ENCODE results near the gene GABPB1.
A peak's percentile ranks its signal among the peaks of the same experiment; 100 is the strongest.

DNA sequence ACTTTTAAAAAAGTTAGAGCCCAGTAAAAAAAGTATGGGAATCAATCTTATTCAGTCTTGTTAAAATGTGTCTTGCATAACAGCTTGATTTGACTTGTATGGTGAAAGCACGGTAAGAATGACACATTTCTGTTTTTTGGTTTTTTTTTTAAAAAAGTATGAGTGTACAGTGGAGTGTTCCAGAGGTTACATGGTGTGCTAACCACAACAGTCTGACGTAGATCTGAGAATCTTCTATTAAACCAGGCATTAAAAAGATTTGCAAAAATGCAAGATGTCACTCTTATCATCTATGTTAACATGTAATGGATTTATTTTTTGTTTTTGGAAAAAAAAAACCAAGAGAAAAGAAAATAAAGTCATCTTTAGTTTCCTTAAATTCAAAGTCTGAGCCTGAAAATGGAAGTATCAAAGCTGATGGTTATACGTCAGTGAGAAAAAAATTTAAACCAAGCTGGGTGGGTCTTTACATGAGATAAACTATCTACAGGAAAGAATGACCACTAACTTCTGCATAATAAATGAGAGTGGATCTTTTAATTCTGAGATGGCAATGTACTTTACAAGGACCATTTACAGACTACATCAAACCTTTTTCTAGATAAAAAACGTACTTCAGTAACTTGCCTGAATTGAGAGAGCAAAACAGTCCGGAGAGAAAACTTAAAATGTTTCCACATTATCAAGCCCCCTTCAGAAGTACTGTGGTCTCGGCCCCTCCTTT is 1.6 kb downstream of the GABPB1 start:
- TF ChIP-seq, protein P1, sequence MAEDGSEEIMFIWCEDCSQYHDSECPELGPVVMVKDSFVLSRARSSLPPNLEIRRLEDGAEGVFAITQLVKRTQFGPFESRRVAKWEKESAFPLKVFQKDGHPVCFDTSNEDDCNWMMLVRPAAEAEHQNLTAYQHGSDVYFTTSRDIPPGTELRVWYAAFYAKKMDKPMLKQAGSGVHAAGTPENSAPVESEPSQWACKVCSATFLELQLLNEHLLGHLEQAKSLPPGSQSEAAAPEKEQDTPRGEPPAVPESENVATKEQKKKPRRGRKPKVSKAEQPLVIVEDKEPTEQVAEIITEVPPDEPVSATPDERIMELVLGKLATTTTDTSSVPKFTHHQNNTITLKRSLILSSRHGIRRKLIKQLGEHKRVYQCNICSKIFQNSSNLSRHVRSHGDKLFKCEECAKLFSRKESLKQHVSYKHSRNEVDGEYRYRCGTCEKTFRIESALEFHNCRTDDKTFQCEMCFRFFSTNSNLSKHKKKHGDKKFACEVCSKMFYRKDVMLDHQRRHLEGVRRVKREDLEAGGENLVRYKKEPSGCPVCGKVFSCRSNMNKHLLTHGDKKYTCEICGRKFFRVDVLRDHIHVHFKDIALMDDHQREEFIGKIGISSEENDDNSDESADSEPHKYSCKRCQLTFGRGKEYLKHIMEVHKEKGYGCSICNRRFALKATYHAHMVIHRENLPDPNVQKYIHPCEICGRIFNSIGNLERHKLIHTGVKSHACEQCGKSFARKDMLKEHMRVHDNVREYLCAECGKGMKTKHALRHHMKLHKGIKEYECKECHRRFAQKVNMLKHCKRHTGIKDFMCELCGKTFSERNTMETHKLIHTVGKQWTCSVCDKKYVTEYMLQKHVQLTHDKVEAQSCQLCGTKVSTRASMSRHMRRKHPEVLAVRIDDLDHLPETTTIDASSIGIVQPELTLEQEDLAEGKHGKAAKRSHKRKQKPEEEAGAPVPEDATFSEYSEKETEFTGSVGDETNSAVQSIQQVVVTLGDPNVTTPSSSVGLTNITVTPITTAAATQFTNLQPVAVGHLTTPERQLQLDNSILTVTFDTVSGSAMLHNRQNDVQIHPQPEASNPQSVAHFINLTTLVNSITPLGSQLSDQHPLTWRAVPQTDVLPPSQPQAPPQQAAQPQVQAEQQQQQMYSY (CRISPR knock-in tag; IDR thresholded peaks at IDR 0.05) = no peak
- no peak for TF ChIP-seq SUZ12 (IDR thresholded peaks at IDR 0.05; ENCODE audit: unreplicated experiment)
- 0 out of 2 replicates have a peak, but pooled peaks have one; percentile 47 for TF ChIP-seq CREB1 (IDR thresholded peaks at IDR 0.05; ENCODE audit: low read depth)
- TF ChIP-seq, protein P2, sequence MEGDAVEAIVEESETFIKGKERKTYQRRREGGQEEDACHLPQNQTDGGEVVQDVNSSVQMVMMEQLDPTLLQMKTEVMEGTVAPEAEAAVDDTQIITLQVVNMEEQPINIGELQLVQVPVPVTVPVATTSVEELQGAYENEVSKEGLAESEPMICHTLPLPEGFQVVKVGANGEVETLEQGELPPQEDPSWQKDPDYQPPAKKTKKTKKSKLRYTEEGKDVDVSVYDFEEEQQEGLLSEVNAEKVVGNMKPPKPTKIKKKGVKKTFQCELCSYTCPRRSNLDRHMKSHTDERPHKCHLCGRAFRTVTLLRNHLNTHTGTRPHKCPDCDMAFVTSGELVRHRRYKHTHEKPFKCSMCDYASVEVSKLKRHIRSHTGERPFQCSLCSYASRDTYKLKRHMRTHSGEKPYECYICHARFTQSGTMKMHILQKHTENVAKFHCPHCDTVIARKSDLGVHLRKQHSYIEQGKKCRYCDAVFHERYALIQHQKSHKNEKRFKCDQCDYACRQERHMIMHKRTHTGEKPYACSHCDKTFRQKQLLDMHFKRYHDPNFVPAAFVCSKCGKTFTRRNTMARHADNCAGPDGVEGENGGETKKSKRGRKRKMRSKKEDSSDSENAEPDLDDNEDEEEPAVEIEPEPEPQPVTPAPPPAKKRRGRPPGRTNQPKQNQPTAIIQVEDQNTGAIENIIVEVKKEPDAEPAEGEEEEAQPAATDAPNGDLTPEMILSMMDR (IDR thresholded peaks at IDR 0.05 in 2 of 3, conservative IDR thresholded peaks at IDR 0.05 in 1 of 3; ENCODE audit: control insufficient read depth in 2 of 3, extremely low read depth in 1 of 3, insufficient read depth in 1 of 3, low read depth in 3 of 3, low read length in 3 of 3) = no peak
- TF ChIP-seq EP300 (IDR thresholded peaks at IDR 0.05; ENCODE audit: borderline replicate concordance in 1 of 2, control insufficient read depth in 1 of 2, low read depth in 2 of 2, low read length in 2 of 2) = no peak; a peak in 1 of 4 replicates
- TF ChIP-seq CHD2 (IDR thresholded peaks at IDR 0.05; ENCODE audit: borderline replicate concordance, low read depth, low read length) = no peak

All from GM12878 (cell line).